Measurements from ENCODE around the gene MIEF2. TPM values are rescaled to one million over a fixed set of nuclear protein-coding genes. Genes with fewer than 3 reads are reported as not detected.

The MIEF2 gene
- total and polyA plus RNA-seq, 12 donors, result 4.1 to 46.6 (median 22.9) TPM

DNA sequence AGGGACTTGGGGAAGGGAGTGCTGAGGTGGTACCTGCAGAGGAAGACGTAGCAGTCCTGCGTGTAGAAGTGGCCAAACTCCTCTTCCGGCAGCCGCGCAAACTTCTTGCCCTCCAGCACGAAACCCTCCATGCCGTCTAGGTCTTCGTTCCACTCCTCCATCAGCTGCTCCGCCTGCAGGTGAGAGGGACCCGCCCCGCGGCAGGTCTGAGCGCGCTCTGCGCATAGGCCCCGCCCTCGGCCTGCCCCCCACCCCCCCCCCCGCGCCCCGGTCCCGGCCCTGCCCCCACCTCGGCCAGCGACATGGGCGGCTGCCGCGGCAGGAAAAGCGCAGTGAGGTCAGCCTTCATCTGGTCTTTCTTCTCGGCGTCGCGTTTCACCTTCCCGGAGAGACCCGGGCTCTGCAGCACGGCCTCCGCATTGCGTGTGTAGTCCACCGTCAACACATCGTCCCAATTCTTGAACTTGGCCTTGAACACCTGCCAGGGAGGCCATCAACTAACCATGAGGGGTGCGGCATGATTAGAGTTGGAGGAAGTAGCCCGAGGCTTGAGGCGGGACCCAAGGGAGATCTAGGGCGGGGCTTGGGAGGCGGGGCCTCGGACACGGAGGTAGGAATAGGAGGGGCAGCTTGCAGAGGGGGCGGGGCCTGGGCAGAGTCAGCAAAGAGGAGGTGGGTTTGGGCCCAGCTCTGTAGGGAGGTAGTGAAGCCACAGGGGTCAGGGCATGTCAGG is 13.4 kb upstream of the MIEF2 start:
- H3K27ac ChIP-seq, result peak overlapping the region in 4 of 5 donors; percentile 33 to 83 (median 75)
- peak; percentile 86 to 95 (median 95) for DNase-seq
- TF ChIP-seq, protein P1, sequence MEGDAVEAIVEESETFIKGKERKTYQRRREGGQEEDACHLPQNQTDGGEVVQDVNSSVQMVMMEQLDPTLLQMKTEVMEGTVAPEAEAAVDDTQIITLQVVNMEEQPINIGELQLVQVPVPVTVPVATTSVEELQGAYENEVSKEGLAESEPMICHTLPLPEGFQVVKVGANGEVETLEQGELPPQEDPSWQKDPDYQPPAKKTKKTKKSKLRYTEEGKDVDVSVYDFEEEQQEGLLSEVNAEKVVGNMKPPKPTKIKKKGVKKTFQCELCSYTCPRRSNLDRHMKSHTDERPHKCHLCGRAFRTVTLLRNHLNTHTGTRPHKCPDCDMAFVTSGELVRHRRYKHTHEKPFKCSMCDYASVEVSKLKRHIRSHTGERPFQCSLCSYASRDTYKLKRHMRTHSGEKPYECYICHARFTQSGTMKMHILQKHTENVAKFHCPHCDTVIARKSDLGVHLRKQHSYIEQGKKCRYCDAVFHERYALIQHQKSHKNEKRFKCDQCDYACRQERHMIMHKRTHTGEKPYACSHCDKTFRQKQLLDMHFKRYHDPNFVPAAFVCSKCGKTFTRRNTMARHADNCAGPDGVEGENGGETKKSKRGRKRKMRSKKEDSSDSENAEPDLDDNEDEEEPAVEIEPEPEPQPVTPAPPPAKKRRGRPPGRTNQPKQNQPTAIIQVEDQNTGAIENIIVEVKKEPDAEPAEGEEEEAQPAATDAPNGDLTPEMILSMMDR (IDR thresholded peaks at IDR 0.05), result no peak
- peak in 1 of 2 donors; percentile 27 for TF ChIP-seq POLR2A (IDR thresholded peaks at IDR 0.05)
- WGBS, 4 donors, result 33 to 55% (median 39%) methylated on average over 22 to 46 of the region's 46 CpGs
- peaks cover 0 to 74% of the 10 kb centered on the region in 2 donors for H3K36me3 ChIP-seq (replicated peaks in 1 of 2)
- H3K4me1 ChIP-seq (replicated peaks in 1 of 2), result peaks cover 14 to 25% of the 10 kb centered on the region in 2 donors
- H3K4me3 ChIP-seq, result peak overlapping the region in 1 of 4 donors; percentile 9
- intact Hi-C loops (cut with DNase I), result no loop called here
- no peaks in the 10 kb centered on the region for H3K9me3 ChIP-seq (replicated peaks in 1 of 3)
- no peaks in the 10 kb centered on the region for H3K27me3 ChIP-seq

DNA sequence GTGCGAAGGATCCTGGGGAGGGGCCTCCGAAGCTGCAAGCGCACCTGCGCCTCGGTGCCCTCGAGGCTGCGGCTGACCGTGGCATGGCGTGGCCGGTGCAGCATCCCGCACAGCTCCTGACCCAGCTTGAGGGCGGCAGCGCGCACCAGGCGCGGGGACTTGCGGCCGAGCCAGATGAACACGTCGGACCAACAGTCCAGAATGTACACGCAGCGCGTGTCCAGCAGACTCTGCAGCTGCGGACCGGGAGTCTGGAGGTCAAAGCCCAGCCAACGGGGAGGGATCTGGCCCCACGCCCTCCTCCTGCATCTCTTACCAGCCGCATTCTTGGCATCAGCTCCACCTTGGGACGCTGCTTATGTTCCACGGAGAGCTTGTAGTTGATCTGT is 12.9 kb upstream of the MIEF2 start:
- WGBS, 4 donors, result 22 to 54% (median 47%) methylated on average over 5 to 30 of the region's 30 CpGs
- peak; percentile 66 to 90 (median 87) for DNase-seq
- Histone ChIP-seq H3K36me3 (replicated peaks in 1 of 2) (peaks cover 0 to 79% of the 10 kb centered on the region in 2 donors), H3K9me3 (replicated peaks in 1 of 3) (no peaks in the 10 kb centered on the region), H3K4me3 (peak overlapping the region in 1 of 4 donors; percentile 9), H3K27ac (peak overlapping the region in 4 of 5 donors; percentile 33 to 83 (median 75)), H3K27me3 (no peaks in the 10 kb centered on the region), H3K4me1 (replicated peaks in 1 of 2) (peaks cover 14 to 25% of the 10 kb centered on the region in 2 donors)
- TF ChIP-seq, protein P1 (IDR thresholded peaks at IDR 0.05), result no peak
- TF ChIP-seq POLR2A (IDR thresholded peaks at IDR 0.05), result no peak
- intact Hi-C loops (cut with DNase I), result no loop called here

DNA sequence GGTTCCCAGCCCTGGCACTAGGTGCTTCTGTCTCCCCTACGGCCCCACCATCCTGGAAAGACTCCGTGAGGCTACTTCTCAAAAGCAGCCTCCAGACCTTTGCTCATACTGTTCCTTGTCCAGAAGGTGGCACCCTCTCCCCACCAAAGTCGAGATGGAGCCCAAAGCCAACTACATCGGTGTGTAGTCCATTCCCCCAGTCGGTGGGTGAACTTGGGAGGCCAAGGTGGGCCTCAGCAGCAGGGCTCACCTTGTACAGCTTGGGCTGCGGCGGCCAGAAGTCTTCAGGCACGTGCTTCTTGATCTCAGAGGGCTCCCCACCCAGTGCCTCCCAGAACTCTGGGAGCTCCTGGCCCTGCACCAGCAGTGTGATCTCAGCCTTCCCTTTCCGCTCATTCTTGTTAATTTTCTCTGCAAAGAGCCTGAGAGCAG is 12.1 kb upstream of the MIEF2 start:
- Histone ChIP-seq H3K27me3 (no peaks in the 10 kb centered on the region), H3K36me3 (replicated peaks in 1 of 2) (peaks cover 0 to 86% of the 10 kb centered on the region in 2 donors), H3K4me1 (replicated peaks in 1 of 2) (peaks cover 14 to 25% of the 10 kb centered on the region in 2 donors), H3K4me3 (no peak overlapping the region), H3K9me3 (replicated peaks in 1 of 3) (no peaks in the 10 kb centered on the region), H3K27ac (peak overlapping the region in 2 of 5 donors; percentile 80 to 83)
- peak; percentile 70 to 85 (median 76) for DNase-seq
- intact Hi-C loops (cut with DNase I), result no loop called here
- WGBS, 4 donors, result 20 to 28% (median 23%) methylated on average over 6 to 9 of the region's 9 CpGs
- TF ChIP-seq POLR2A (IDR thresholded peaks at IDR 0.05), result no peak
- TF ChIP-seq, protein P1 (IDR thresholded peaks at IDR 0.05), result peak; percentile 38 to 79 (median 71)

DNA sequence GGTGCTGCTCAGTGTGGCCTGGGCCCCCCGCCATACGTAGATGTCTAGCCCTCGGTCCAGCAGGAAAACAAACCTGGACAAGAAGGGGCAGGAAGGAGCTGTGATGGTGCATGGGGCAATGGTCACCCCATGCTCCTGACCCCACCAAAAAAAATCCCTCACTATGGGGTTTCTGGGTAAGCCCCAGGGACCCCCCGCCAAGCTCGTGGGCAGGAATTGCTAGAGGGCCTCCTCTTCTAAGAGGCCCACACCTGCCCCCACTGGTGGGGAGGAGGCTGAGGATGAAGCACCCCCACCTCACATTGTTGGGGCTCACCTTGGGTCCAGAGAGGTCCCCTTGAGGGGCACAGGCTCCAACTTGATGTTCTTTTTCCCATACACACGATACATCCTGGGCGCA is 11.7 kb upstream of the MIEF2 start:
- DNase-seq, result no peak
- intact Hi-C loops (cut with DNase I), result no loop called here
- TF ChIP-seq, protein P1 (IDR thresholded peaks at IDR 0.05), result no peak
- no peak for TF ChIP-seq POLR2A (IDR thresholded peaks at IDR 0.05)
- WGBS, 4 donors, result 78 to 91% (median 83%) methylated on average over 5 to 7 of the region's 7 CpGs
- no peaks in the 10 kb centered on the region for H3K27me3 ChIP-seq
- no peak overlapping the region for H3K4me3 ChIP-seq
- peak overlapping the region in 1 of 5 donors; percentile 80 for H3K27ac ChIP-seq
- H3K9me3 ChIP-seq (replicated peaks in 1 of 3), result no peaks in the 10 kb centered on the region
- peaks cover 0 to 91% of the 10 kb centered on the region in 2 donors for H3K36me3 ChIP-seq (replicated peaks in 1 of 2)
- peaks cover 14 to 25% of the 10 kb centered on the region in 2 donors for H3K4me1 ChIP-seq (replicated peaks in 1 of 2)
